HL-60 (cell line): ENCODE results near the gene PDYN.

Experiments
- POLR2AphosphoS5 ChIP-seq: IDR thresholded peaks from 2 replicates; pipeline ENCODE4 v1.6.1; 2012; ENCODE audit warnings: low read depth
- TF ChIP-seq, protein P1 (sequence below): IDR thresholded peaks from one replicate; pipeline ENCODE4 v1.5.1; 2011; ENCODE audit warnings: low read length, control low read depth, inconsistent platforms; ENCODE audit not compliant: insufficient read depth
- TF ChIP-seq, protein P2 (sequence below): IDR thresholded peaks from 2 replicates; pipeline ENCODE4 v1.6.1; 2012; ENCODE audit warnings: low read depth; ENCODE audit not compliant: insufficient replicate concordance

DNA sequence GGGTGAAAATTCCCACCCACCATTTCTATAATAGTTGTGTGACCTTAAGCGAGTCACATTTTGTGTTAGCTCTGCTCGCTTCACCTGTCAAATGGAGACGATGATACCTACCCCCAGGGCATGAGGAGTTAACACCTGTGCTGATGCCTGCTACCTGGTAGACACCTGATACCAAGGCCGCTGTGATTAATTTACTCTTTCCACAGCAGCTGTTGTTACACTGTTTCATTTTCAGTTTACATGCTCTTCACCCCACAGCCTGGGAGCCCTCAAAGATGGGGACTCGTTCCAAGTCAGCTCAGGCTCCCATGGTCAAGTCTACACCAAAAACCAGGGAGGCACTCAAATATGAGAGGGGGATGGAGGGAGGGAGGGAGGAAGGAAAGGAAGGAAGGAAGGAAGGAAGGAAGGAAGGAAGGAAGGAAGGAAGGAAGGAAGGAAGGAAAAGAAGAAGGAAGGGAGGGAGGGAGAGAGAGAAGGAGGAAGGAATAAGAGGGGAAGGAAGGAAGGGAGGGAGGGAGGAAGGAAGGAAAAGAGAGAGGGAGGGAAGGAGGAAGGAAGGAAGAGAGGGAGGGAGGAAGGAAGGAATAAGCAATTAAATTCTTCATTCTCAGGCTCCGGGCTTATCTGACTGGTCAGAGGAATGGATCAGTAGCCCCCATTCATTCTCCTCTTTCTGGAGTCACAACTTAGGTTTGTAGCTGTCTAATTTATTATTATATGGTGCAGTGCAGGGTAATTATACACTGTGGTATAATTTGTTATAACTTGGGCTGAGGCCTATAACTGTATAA, 40.9 kb downstream of the PDYN start:
- TF ChIP-seq, protein P1, sequence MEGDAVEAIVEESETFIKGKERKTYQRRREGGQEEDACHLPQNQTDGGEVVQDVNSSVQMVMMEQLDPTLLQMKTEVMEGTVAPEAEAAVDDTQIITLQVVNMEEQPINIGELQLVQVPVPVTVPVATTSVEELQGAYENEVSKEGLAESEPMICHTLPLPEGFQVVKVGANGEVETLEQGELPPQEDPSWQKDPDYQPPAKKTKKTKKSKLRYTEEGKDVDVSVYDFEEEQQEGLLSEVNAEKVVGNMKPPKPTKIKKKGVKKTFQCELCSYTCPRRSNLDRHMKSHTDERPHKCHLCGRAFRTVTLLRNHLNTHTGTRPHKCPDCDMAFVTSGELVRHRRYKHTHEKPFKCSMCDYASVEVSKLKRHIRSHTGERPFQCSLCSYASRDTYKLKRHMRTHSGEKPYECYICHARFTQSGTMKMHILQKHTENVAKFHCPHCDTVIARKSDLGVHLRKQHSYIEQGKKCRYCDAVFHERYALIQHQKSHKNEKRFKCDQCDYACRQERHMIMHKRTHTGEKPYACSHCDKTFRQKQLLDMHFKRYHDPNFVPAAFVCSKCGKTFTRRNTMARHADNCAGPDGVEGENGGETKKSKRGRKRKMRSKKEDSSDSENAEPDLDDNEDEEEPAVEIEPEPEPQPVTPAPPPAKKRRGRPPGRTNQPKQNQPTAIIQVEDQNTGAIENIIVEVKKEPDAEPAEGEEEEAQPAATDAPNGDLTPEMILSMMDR = no peak
- no peak for TF ChIP-seq POLR2AphosphoS5
- TF ChIP-seq, protein P2, sequence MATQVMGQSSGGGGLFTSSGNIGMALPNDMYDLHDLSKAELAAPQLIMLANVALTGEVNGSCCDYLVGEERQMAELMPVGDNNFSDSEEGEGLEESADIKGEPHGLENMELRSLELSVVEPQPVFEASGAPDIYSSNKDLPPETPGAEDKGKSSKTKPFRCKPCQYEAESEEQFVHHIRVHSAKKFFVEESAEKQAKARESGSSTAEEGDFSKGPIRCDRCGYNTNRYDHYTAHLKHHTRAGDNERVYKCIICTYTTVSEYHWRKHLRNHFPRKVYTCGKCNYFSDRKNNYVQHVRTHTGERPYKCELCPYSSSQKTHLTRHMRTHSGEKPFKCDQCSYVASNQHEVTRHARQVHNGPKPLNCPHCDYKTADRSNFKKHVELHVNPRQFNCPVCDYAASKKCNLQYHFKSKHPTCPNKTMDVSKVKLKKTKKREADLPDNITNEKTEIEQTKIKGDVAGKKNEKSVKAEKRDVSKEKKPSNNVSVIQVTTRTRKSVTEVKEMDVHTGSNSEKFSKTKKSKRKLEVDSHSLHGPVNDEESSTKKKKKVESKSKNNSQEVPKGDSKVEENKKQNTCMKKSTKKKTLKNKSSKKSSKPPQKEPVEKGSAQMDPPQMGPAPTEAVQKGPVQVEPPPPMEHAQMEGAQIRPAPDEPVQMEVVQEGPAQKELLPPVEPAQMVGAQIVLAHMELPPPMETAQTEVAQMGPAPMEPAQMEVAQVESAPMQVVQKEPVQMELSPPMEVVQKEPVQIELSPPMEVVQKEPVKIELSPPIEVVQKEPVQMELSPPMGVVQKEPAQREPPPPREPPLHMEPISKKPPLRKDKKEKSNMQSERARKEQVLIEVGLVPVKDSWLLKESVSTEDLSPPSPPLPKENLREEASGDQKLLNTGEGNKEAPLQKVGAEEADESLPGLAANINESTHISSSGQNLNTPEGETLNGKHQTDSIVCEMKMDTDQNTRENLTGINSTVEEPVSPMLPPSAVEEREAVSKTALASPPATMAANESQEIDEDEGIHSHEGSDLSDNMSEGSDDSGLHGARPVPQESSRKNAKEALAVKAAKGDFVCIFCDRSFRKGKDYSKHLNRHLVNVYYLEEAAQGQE = no peak
